ENCODE data around the gene HOXC13.

HOXC13 gene

DNA sequence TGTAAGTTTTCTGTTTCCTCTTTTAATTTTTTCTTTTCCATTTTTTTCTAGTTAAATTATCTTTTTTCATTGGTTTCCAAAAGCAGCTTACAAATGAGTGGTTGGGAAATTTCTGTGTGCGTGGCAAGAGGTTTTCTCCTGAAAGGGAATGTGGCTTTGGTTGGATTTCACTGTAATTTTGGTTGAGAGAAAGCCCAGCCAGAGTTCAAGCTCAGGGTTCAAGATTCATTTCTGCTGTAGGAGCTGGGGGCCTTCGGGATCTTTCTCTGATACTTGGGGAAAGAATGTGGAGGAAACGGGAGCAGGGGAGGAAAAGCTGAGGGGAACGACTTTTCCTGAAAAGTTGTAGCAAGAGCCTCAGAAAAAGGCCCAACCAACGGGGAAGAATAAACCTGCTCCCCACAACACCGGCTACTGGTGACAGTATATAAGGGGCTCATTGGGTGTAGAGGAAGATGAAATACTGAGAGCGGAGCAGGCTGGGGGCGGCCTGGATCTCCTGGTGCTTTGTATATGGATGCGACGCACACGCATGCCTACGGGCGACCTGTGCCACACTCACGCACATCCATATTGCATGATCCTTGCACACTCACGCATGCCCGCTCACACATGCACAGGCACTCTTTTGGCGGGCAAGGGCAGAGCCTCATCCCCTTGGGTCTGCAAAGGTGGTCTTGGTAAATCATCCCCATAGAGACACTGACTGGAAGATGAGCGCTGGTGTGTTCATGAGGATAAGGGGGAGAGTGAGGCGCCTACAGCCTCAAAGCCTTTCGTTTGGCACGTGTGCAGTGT lies 48.3 kb downstream of the HOXC13 start:
- H3K4me1 ChIP-seq (ENCODE audit: control insufficient read depth, insufficient read depth, low read length), result peaks cover 3% of the 10 kb centered on the region
- H3K4me3 ChIP-seq (ENCODE audit: low read length), result no peak overlapping the region
- H3K27me3 ChIP-seq (ENCODE audit: control insufficient read depth, insufficient read depth, low read length), result peaks cover 78% of the 10 kb centered on the region
- no peak overlapping the region for H3K9ac ChIP-seq (ENCODE audit: low read length)
- H3K36me3 ChIP-seq (ENCODE audit: control insufficient read depth, insufficient read depth, low read length), result no peaks in the 10 kb centered on the region
- H3K27ac ChIP-seq (ENCODE audit: low read depth, low read length), result no peak overlapping the region

- no peak overlapping the region for H3K9ac ChIP-seq (ENCODE audit: low read length)
- H3K36me3 ChIP-seq (ENCODE audit: control insufficient read depth, insufficient read depth, low read length), result no peaks in the 10 kb centered on the region
- H3K4me1 ChIP-seq (ENCODE audit: control insufficient read depth, insufficient read depth, low read length), result peaks cover 3% of the 10 kb centered on the region
- H3K4me3 ChIP-seq (ENCODE audit: low read length), result no peak overlapping the region
- H3K27ac ChIP-seq (ENCODE audit: low read depth, low read length), result no peak overlapping the region
- peaks cover 77% of the 10 kb centered on the region for H3K27me3 ChIP-seq (ENCODE audit: control insufficient read depth, insufficient read depth, low read length)
Measured at GRCh38 chr12:53987787-53988230, 49.2 kb downstream of the HOXC13 start.

GRCh38 chr12:53988541-53989226 lies 50.1 kb downstream of the HOXC13 start:
- Histone ChIP-seq H3K36me3 (ENCODE audit: control insufficient read depth, insufficient read depth, low read length) (no peaks in the 10 kb centered on the region), H3K27me3 (ENCODE audit: control insufficient read depth, insufficient read depth, low read length) (peaks cover 75% of the 10 kb centered on the region), H3K9ac (ENCODE audit: low read length) (no peak overlapping the region), H3K4me3 (ENCODE audit: low read length) (no peak overlapping the region), H3K4me1 (ENCODE audit: control insufficient read depth, insufficient read depth, low read length) (peaks cover 3% of the 10 kb centered on the region), H3K27ac (ENCODE audit: low read depth, low read length) (no peak overlapping the region)

DNA sequence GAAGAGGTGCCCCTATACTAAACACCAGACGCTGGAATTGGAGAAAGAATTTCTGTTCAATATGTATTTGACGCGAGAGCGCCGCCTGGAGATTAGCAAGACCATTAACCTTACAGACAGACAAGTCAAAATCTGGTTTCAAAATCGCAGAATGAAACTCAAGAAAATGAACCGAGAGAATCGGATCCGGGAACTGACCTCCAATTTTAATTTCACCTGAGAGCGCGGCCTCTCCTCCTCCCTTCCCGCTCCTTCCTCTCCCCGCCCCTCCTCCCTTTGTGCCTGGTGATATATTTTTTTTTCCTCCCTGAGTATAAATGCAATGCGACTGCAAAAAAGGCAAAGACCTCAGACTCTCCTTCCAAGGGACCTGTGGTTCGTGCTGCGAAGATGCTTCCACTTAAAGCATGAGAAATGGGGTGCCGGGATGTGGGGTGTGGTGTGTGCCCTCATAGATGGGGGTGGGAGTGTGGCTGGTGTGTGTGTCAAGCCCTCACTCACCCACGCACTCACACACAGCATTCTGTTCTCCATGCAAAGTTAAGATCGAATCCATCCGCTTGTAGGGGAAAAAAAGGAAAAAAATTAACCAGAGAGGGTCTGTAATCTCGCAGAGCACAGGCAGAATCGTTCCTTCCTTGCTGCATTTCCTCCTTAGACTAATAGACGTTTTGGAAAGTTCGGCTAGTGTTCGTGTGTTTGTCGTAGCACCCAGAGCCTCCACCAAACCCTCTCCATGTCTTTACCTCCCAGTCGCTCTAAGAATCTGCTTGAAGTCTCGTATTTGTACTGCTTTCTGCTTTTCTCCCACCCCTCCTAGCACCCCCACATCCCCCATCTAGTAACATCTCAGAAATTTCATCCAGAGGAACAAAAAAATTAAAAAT lies 50.8 kb downstream of the HOXC13 start:
- Histone ChIP-seq H3K4me3 (ENCODE audit: low read length) (no peak overlapping the region), H3K36me3 (ENCODE audit: control insufficient read depth, insufficient read depth, low read length) (no peaks in the 10 kb centered on the region), H3K27me3 (ENCODE audit: control insufficient read depth, insufficient read depth, low read length) (peaks cover 75% of the 10 kb centered on the region), H3K27ac (ENCODE audit: low read depth, low read length) (no peak overlapping the region), H3K9ac (ENCODE audit: low read length) (no peak overlapping the region), H3K4me1 (ENCODE audit: control insufficient read depth, insufficient read depth, low read length) (peaks cover 3% of the 10 kb centered on the region)

- Histone ChIP-seq H3K9ac (ENCODE audit: low read length) (no peak overlapping the region), H3K27me3 (ENCODE audit: control insufficient read depth, insufficient read depth, low read length) (peaks cover 80% of the 10 kb centered on the region), H3K27ac (ENCODE audit: low read depth, low read length) (no peak overlapping the region)
Measured at GRCh38 chr12:53990311-53991076, 51.9 kb downstream of the HOXC13 start.

GRCh38 chr12:53991077-53991460 lies 52.4 kb downstream of the HOXC13 start:
- no peak overlapping the region for H3K4me3 ChIP-seq (ENCODE audit: low read length)
- no peaks in the 10 kb centered on the region for H3K4me1 ChIP-seq (ENCODE audit: control insufficient read depth, insufficient read depth, low read length)
- peaks cover 78% of the 10 kb centered on the region for H3K27me3 ChIP-seq (ENCODE audit: control insufficient read depth, insufficient read depth, low read length)
- H3K9ac ChIP-seq (ENCODE audit: low read length), result no peak overlapping the region
- no peaks in the 10 kb centered on the region for H3K36me3 ChIP-seq (ENCODE audit: control insufficient read depth, insufficient read depth, low read length)
- H3K27ac ChIP-seq (ENCODE audit: low read depth, low read length), result no peak overlapping the region

More at GRCh38 chr12:53990311-53991076, 51.9 kb downstream of the HOXC13 start:
- H3K36me3 ChIP-seq (ENCODE audit: control insufficient read depth, insufficient read depth, low read length), result no peaks in the 10 kb centered on the region
- no peaks in the 10 kb centered on the region for H3K4me1 ChIP-seq (ENCODE audit: control insufficient read depth, insufficient read depth, low read length)
- H3K4me3 ChIP-seq (ENCODE audit: low read length), result no peak overlapping the region

DNA sequence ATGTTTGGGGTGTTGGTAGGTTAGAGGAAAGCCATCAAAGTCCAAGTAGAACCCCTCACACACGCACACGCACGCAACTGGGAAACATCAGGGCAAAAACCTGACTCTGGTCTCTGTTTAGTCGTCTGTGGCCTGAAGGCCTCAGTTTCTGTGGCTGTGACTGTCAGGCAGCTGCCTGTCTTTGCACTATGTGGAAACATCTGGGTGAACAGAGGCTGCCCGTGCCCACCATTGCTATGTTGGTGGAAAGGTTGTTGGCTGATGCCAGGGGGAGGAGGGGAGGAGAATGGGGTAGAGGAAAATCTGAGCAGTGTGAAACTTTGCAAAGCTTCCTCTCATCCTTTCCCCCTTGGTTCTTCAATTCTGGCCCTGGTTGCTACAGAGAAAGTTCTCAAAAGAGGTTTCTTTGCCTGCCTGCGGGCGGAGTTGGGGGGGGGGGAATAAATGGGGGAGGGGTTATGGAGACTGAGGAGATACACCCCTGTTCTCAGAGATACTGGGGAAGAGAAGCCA lies 53.8 kb downstream of the HOXC13 start:
- Histone ChIP-seq H3K36me3 (ENCODE audit: control insufficient read depth, insufficient read depth, low read length) (no peaks in the 10 kb centered on the region), H3K27ac (ENCODE audit: low read depth, low read length) (no peak overlapping the region), H3K9ac (ENCODE audit: low read length) (no peak overlapping the region), H3K27me3 (ENCODE audit: control insufficient read depth, insufficient read depth, low read length) (peaks cover 82% of the 10 kb centered on the region), H3K4me1 (ENCODE audit: control insufficient read depth, insufficient read depth, low read length) (no peaks in the 10 kb centered on the region), H3K4me3 (ENCODE audit: low read length) (no peak overlapping the region)

DNA sequence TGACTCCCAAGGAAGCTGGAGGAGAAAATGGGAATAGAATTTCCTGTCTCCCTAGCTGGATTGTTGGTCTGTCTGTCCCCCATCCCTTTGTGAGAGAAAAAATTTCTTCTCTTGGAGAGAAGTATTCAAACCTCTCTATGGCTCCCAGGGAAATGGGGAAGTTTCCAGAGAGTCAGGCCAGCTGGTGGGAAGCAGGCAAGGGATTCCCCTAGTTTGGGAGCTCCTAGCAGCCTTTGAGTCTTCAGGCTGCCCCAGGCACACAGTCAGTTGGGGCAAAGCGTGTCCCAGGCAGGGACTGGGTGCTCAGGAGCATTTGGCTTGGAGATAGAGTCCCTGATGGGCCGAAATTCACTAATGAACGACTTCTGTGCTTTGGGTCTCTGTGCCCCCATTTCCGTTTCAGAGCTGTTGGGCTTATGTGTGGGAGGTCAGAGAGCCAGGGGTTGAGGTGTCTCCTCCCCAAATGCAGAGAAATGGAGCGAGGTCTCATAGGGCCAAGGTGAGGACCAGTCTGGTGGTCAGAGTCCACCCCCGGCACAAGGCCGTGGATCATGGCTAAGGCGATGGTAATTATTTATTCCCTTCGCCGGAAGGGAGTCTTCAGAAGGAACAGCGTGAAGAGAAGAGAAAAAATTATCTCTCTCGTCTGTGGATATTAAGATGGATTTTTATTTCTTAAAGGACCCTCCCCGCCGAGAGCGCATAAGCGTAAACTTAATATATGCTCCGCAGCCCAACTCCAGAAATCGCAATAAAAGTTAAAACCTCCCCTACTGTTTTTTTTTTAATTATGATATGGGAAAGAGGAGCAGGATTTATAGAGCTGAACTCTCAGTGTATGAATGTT lies 54.8 kb downstream of the HOXC13 start:
- H3K4me3 ChIP-seq (ENCODE audit: low read length), result no peak overlapping the region
- H3K27ac ChIP-seq (ENCODE audit: low read depth, low read length), result no peak overlapping the region
- H3K4me1 ChIP-seq (ENCODE audit: control insufficient read depth, insufficient read depth, low read length), result no peaks in the 10 kb centered on the region
- no peak overlapping the region for H3K9ac ChIP-seq (ENCODE audit: low read length)
- H3K27me3 ChIP-seq (ENCODE audit: control insufficient read depth, insufficient read depth, low read length), result peaks cover 83% of the 10 kb centered on the region
- H3K36me3 ChIP-seq (ENCODE audit: control insufficient read depth, insufficient read depth, low read length), result no peaks in the 10 kb centered on the region

DNA sequence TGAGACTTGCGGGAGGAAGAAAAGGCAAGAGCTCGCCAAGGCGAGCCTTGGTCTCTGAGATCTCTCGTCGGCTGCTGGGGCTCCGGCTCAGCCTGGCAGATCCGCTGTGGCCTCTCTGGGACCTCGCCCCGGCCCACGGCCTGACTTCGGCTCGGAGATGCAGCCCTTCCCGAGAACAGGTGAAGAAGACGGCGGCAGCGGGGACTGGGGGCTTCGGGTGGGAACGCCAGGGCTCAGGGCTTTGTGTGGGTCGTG lies 55.3 kb downstream of the HOXC13 start:
- H3K27ac ChIP-seq (ENCODE audit: low read depth, low read length), result no peak overlapping the region
- no peak overlapping the region for H3K9ac ChIP-seq (ENCODE audit: low read length)
- H3K36me3 ChIP-seq (ENCODE audit: control insufficient read depth, insufficient read depth, low read length), result no peaks in the 10 kb centered on the region
- no peak overlapping the region for H3K4me3 ChIP-seq (ENCODE audit: low read length)
- no peaks in the 10 kb centered on the region for H3K4me1 ChIP-seq (ENCODE audit: control insufficient read depth, insufficient read depth, low read length)
- H3K27me3 ChIP-seq (ENCODE audit: control insufficient read depth, insufficient read depth, low read length), result peaks cover 83% of the 10 kb centered on the region

- no peak overlapping the region for H3K27ac ChIP-seq (ENCODE audit: low read depth, low read length)
- no peak overlapping the region for H3K4me3 ChIP-seq (ENCODE audit: low read length)
- H3K36me3 ChIP-seq (ENCODE audit: control insufficient read depth, insufficient read depth, low read length), result no peaks in the 10 kb centered on the region
- no peaks in the 10 kb centered on the region for H3K4me1 ChIP-seq (ENCODE audit: control insufficient read depth, insufficient read depth, low read length)
- H3K27me3 ChIP-seq (ENCODE audit: control insufficient read depth, insufficient read depth, low read length), result peaks cover 81% of the 10 kb centered on the region
- no peak overlapping the region for H3K9ac ChIP-seq (ENCODE audit: low read length)
Measured at GRCh38 chr12:53994264-53995001, 55.8 kb downstream of the HOXC13 start.

GRCh38 chr12:53995002-53995377 lies 56.4 kb downstream of the HOXC13 start:
- Histone ChIP-seq H3K27ac (ENCODE audit: low read depth, low read length) (no peak overlapping the region), H3K27me3 (ENCODE audit: control insufficient read depth, insufficient read depth, low read length) (peaks cover 81% of the 10 kb centered on the region), H3K9ac (ENCODE audit: low read length) (no peak overlapping the region), H3K4me3 (ENCODE audit: low read length) (peak overlapping the region; percentile 60), H3K36me3 (ENCODE audit: control insufficient read depth, insufficient read depth, low read length) (no peaks in the 10 kb centered on the region), H3K4me1 (ENCODE audit: control insufficient read depth, insufficient read depth, low read length) (no peaks in the 10 kb centered on the region)

All from rectal smooth muscle tissue (tissue), 1 donor.